Gastrocnemius medialis (tissue), 4 donors: ENCODE measurements around the gene AGBL1.

Experiments used
- CTCF ChIP-seq, 5 experiments: fragments of 450-650 bp in 3 of 5; fragments of 200-600 bp in 2 of 5; sonication (generic) in 2 of 5; IDR thresholded peaks in 4 of 5; conservative IDR thresholded peaks in 1 of 5; 1 replicate in 4 of 5; 2 replicates in 1 of 5; pipeline ENCODE4 v1.5.1; 2016 to 2019; ENCODE audit warnings: antibody characterized with exemption in 5 of 5, mild to moderate bottlenecking in 3 of 5, moderate library complexity in 3 of 5
- POLR2A ChIP-seq, 2 donors: fragments of 450-650 bp; IDR thresholded peaks; one replicate each; pipeline ENCODE4 v1.6.1; 2017; ENCODE audit warnings: antibody characterized with exemption in 2 of 2, mild to moderate bottlenecking in 2 of 2, moderate library complexity in 2 of 2

- TF ChIP-seq CTCF (IDR thresholded peaks at IDR 0.05 in 4 of 5, conservative IDR thresholded peaks at IDR 0.05 in 1 of 5), result no peak
- TF ChIP-seq POLR2A (IDR thresholded peaks at IDR 0.05), result no peak
Observed at GRCh38 chr15:86591994-86592735, 512.5 kb downstream of the AGBL1 start.
